ENCODE results near the gene OTOP3. TPM values are rescaled to one million over a fixed set of nuclear protein-coding genes. Genes with fewer than 3 reads are reported as not detected.

Gene OTOP3, protein sequence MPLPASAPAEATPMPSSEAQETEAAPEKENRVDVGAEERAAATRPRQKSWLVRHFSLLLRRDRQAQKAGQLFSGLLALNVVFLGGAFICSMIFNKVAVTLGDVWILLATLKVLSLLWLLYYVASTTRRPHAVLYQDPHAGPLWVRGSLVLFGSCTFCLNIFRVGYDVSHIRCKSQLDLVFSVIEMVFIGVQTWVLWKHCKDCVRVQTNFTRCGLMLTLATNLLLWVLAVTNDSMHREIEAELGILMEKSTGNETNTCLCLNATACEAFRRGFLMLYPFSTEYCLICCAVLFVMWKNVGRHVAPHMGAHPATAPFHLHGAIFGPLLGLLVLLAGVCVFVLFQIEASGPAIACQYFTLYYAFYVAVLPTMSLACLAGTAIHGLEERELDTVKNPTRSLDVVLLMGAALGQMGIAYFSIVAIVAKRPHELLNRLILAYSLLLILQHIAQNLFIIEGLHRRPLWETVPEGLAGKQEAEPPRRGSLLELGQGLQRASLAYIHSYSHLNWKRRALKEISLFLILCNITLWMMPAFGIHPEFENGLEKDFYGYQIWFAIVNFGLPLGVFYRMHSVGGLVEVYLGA
- total RNA-seq = not detected in 2 replicates

DNA sequence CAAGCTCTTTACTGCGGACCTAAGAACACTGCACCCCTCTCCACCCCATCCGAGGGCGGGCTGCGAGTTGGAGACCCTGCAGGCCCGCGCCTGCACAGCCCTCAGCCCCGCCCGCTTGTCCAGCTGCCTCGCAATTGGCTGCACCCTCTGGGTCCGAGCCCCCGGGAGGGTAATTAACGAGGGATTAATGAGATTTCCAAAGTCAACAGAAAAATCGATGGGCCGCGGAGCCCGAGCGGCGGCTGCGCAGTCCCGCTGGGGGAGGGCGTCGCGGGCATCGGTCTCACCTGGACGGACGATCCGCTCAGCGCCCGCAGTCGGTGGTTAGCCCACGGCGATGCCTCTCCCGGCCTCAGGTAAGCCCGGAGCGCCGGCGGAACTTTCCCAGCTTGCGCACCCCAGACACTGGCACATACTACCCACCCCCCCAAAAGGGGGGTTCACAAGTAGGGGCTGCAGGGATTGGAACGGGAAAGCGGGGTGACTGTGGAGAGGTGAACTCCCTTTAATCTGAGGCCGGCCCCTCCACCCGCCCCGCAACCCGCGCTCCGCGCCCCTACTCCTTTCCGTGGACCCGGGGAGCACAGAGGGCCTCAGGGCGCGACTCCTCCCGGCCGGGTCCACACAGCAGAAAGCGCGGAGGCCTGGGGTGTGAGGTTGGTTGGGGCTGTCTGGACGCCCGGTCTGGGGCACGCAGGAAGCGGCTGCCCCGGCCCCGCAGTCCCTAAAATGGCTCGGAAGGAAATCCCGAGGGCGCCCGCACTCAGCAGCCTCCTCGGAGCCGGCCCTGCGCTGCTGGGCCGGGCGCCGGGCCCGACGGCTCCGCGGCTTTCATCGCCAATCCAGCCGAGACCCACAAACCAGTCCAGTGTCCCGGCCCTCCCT, at the start of gene OTOP3:
Gene OTOP3, plus strand, starts transcription at position 314 of the 885 bp plus-strand sequence. Its CDS starts 24 bp downstream, at position 338.

DNA sequence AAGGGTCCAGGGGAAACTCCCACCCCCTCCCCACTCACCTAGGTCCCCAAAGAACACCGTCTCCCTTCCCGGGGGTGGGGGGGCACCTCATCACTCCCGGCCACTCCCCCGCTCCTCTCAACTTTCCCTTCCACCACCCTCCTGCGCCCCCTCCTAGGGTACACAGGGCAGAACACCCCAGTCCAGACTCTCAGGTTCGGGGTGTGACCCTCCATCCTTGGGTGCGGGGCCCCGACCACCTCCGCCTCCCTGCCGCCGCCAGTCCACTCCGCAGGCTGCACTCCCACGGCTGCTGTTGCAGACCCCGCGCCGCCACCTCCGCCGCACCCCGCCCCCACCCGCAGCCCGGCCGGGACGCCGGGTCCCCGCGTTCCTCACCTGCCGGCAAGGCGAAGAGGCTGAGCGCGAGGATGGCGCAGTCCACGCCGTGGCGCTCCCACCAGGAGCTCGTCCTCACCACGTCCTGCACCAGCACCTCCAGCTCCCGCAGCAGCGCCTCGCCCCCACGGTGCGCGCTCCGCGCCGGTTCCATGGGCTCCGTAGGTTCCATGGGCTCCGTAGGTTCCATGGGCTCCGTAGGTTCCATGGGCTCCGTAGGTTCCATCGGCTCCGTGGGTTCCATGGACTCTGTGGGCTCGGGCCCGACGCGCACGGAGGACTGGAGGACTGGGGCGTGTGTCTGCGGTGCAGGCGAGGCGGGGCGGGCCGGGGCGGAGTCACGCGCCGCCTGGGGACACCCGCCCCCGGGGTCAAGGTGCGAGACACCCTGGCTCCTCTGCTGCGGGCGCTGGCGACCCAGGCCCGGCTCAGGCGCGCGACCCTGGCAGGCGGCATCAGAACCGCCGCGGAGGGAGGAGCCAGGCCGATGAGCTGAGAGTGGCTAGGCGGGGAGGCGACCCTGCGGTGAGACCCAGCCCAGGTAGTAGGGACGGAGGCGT, 42.5 kb upstream of the OTOP3 start, which contains the start of gene FADS6:
Gene FADS6, minus strand, starts transcription at position 660 of the 938 bp plus-strand sequence. Its CDS starts 38 bp downstream, at position 622.

DNA sequence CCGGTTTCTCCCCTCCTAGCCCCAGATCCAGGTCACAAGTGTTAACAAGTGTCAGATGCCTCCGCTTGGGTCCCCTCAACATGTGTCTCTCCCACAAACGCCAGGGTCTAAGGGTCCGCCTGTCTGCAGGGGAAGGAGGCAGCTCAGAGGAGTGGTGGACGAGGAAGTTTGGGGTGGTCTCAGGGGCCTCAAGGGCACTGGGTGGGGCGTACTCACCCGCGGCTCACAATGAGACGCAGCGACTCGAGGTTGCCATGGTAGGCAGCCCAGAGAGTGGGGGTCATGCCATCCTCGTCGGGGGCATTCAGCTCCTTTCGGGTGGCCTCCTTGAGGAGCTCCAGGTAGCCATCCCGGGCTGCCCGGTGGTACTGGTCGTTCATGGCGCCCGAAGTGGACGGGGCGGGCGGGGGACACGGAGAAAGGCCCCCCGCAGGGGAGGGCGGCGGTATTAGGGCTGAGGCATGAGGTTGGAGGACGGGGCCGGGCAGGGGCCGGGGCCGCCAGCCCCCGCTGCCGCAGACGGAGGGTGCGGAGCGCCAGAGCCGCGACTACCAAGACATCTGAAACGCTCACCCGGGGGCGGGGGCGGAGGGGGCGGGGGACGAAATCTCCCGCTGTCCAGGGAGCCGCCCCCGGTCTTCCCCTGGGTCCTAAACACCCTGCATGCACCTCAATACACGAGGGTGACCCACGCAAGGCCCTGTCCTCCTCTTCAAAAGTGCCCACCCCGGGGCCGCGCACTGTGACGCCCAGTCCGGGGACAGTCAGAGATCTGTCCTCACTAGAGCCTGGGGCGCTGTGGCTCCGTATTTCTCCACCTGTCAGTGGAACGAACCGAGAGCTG, 12.8 kb upstream of the OTOP3 start, which contains the start of gene USH1G:
Gene USH1G, minus strand, starts transcription at position 562 of the 844 bp plus-strand sequence. Its CDS starts 182 bp downstream, at position 380.

DNA sequence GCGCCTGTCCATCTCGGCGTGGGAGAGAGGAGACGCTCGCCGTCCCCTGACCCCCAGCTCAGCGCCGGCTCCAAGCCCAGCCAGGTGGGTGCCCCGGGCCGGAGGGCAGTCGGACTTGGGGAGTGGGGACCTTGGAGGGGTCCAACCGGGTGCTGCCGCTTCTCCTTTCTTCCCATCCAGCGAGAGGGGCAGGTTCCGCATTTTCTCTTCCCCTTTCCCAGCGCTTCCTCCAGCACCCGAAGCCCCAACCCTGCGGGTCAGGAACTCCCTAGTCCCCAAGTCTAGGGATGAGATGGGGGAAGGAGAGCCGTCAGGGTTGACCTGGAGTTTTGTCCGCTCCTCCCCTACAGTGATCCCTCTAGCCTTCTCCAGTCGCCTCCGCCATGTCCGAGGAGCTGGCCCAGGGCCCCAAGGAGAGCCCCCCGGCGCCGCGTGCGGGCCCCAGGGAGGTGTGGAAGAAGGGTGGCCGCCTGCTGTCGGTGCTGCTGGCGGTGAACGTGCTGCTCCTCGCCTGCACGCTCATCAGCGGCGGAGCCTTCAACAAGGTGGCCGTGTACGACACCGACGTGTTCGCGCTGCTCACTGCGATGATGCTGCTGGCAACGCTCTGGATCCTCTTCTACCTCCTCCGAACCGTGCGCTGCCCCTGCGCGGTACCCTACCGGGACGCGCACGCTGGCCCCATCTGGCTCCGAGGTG, 11.3 kb upstream of the OTOP3 start, which contains the start of gene OTOP2:
Gene OTOP2, plus strand, starts transcription at position 24 of the 699 bp plus-strand sequence. Its CDS starts 360 bp downstream, at position 384.

DNA sequence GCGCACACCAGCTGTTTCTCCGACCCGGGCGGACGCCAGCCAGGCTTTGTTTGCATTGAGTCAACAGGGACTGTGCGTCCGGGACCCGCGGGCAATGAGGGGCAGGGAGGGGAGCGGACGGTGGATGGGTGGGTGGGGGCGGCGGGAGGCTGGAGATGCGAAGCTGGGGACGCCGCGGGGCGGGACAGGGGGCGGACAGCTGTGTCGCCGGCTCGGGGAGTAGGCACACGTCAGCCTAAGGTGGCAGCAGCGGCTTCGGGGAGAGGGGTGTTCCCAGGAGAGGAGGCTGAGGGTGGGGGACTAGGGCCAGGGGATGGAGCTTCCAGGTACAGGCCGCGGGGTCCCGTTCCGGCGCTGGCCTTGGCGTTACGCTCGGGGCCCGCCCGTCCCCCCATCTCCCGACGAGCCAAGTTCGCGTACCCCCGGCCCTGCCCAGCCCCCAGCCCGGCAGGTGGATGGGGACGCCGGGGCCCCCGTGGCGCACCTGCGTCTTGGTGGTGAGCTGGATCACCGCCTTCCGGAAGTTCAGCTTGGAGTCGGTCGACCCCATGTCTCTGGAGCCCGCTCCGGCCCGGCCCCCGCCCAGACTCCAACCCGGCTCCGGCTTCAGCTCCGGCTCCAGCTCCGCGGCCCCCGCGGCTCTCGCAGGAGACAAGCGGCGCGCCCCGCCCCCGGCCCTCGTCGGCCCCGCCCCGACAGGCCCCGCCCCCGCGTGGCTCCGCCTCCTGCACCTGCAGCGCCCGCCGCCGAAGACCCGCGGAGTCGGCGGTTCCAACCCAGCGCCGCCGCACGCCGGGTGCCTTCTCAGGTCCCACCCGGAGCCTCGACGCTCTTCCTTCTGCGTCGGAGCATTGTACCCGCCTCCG, 36.6 kb downstream of the OTOP3 start, which contains the start of gene HID1:
Gene HID1, minus strand, starts transcription at position 653 of the 866 bp plus-strand sequence. Its CDS starts 103 bp downstream, at position 550.

DNA sequence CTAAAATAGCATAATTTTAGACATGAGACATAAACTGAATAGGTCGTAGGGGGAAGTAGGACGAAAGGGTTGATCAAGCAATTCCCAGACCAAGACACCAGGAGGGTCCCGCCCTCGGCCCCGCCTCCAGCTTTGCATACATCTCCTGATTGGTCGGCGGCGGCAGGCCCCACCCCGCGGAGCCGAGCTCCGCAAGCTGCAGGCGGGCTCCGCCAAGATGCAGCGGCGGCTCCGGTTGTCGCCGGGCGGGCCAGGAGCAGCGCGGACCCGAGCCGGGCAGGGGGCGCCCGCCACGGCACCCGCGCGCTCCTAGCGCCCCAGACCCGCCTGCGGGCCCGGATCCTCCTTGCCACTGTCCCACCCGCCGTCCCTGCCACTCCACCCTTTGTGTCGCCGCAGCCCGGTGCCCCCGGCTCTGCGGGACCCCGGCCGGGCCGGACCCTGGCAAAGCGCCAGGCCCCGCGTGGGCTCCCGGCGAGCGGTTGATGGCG, 51.8 kb downstream of the OTOP3 start, which contains the start of gene CDR2L:
Gene CDR2L, plus strand, starts transcription at position 215 of the 491 bp plus-strand sequence. CDS start 412 bp downstream, outside the sequence.

Other genes with a start within 250 kb of the OTOP3 start
- gene CD300LF, start 223.0 kb upstream of the OTOP3 start, total RNA-seq = not detected in 2 replicates
- gene RAB37, start 198.6 kb upstream of the OTOP3 start, total RNA-seq = under 0.01 and 0.19 TPM in 2 replicates
- 3.4 and 10.7 TPM in 2 replicates for gene NHERF1, start 187.3 kb upstream of the OTOP3 start, total RNA-seq
- gene NAT9, start 159.6 kb upstream of the OTOP3 start, total RNA-seq = 28.0 and 35.5 TPM in 2 replicates
- gene GRIN2C, start 76.0 kb upstream of the OTOP3 start, total RNA-seq = 0.19 and 0.28 TPM in 2 replicates
- gene FDXR, start 62.9 kb upstream of the OTOP3 start, total RNA-seq = 31.4 and 47.6 TPM in 2 replicates
- gene FADS6, start 42.3 kb upstream of the OTOP3 start, total RNA-seq = not detected in 2 replicates
- gene USH1G, start 12.6 kb upstream of the OTOP3 start, total RNA-seq = under 0.01 TPM in 1 of 2 replicates, not detected in the other
- gene OTOP2, start 11.6 kb upstream of the OTOP3 start, total RNA-seq = not detected in 2 replicates
- 1.4 and 5.8 TPM in 2 replicates for gene HID1, start 36.9 kb downstream of the OTOP3 start, total RNA-seq
- gene CDR2L, start 51.7 kb downstream of the OTOP3 start, total RNA-seq = 17.5 and 25.1 TPM in 2 replicates
- gene MRPL58, start 76.8 kb downstream of the OTOP3 start, total RNA-seq = 27.9 and 47.0 TPM in 2 replicates
- gene ATP5PD, start 111.1 kb downstream of the OTOP3 start, total RNA-seq = 332 and 359 TPM in 2 replicates
- 14.7 and 16.7 TPM in 2 replicates for gene KCTD2, start 111.3 kb downstream of the OTOP3 start, total RNA-seq
- 3.3 and 6.2 TPM in 2 replicates for gene SLC16A5, start 152.1 kb downstream of the OTOP3 start, total RNA-seq
- 1.4 and 1.9 TPM in 2 replicates for gene ARMC7, start 174.1 kb downstream of the OTOP3 start, total RNA-seq
- gene NT5C, start 195.8 kb downstream of the OTOP3 start, total RNA-seq = 31.3 and 51.0 TPM in 2 replicates
- 60.3 and 215 TPM in 2 replicates for gene JPT1, start 218.6 kb downstream of the OTOP3 start, total RNA-seq
- 111 and 152 TPM in 2 replicates for gene SUMO2, start 247.1 kb downstream of the OTOP3 start, total RNA-seq

All from regular cardiac myocyte (primary cell).